ENCODE results near the gene APMAP. TPM values are rescaled to one million over a fixed set of nuclear protein-coding genes. Genes with fewer than 3 reads are reported as not detected.

APMAP gene
- polyA plus RNA-seq, 5 donors: 83.1 to 92.6 (median 84.3) TPM

GRCh38 chr20:24969186-24970029 is 23.1 kb downstream of the APMAP start:
- no peak for DNase-seq

- DNase-seq: no peak
Observed at GRCh38 chr20:24968278-24968800, 24.2 kb downstream of the APMAP start.

- no peak for DNase-seq
Observed at GRCh38 chr20:24966317-24967012, 26.1 kb downstream of the APMAP start.

GRCh38 chr20:24965065-24965919 is 27.3 kb downstream of the APMAP start:
- no peak for DNase-seq

- DNase-seq: no peak
Observed at GRCh38 chr20:24964506-24964840, 28.1 kb downstream of the APMAP start.

GRCh38 chr20:24963672-24964505 is 28.7 kb downstream of the APMAP start:
- DNase-seq: no peak

GRCh38 chr20:24962510-24962909 is 30.0 kb downstream of the APMAP start:
- no peak for DNase-seq

- no peak for DNase-seq
Observed at GRCh38 chr20:24962182-24962492, 30.4 kb downstream of the APMAP start.

- DNase-seq: no peak
Observed at GRCh38 chr20:24961384-24962181, 31.0 kb downstream of the APMAP start.

GRCh38 chr20:24960861-24961260 is 31.7 kb downstream of the APMAP start:
- no peak for DNase-seq

GRCh38 chr20:24960302-24960801 is 32.2 kb downstream of the APMAP start:
- DNase-seq: no peak

- no peak for DNase-seq
Observed at GRCh38 chr20:24959591-24960301, 32.8 kb downstream of the APMAP start.

GRCh38 chr20:24958506-24959385 is 33.8 kb downstream of the APMAP start:
- no peak for DNase-seq

GRCh38 chr20:24957326-24958016 is 35.1 kb downstream of the APMAP start:
- no peak for DNase-seq

- DNase-seq: no peak
Observed at GRCh38 chr20:24956001-24956841, 36.3 kb downstream of the APMAP start.

- DNase-seq: no peak
Observed at GRCh38 chr20:24955045-24955444, 37.5 kb downstream of the APMAP start.

GRCh38 chr20:24954566-24954965 is 38.0 kb downstream of the APMAP start:
- no peak for DNase-seq

Measured in right lung (tissue), 5 donors.